HG03159 (cell line): Measurements from ENCODE around the gene NR2C1.
A peak's percentile ranks its signal among the peaks of the same experiment; 100 is the strongest.
"Not testable (repeated sequence)": the region's sequence is repeated elsewhere in the genome, so short reads cannot be mapped to it uniquely, and the experiment has no call there.

Source experiments
- ATAC-seq: cut with Tn5 transposase; IDR thresholded peaks from one replicate; pipeline ENCODE4 v1.9.1; 2021; ENCODE audit warnings: mild to moderate bottlenecking, moderate library complexity; ENCODE audit not compliant: unreplicated experiment

The NR2C1 gene

GRCh38 chr12:95003921-95004272 is 69.5 kb downstream of the NR2C1 start:
- ATAC-seq: peak; percentile 2

GRCh38 chr12:95003213-95003920 is 70.1 kb downstream of the NR2C1 start, which contains the start of gene NDUFA12:
NDUFA12 (minus strand) TSS chr12:95003697; CDS start chr12:95003680, 17 bp downstream.
- peak; percentile 100 for ATAC-seq

DNA sequence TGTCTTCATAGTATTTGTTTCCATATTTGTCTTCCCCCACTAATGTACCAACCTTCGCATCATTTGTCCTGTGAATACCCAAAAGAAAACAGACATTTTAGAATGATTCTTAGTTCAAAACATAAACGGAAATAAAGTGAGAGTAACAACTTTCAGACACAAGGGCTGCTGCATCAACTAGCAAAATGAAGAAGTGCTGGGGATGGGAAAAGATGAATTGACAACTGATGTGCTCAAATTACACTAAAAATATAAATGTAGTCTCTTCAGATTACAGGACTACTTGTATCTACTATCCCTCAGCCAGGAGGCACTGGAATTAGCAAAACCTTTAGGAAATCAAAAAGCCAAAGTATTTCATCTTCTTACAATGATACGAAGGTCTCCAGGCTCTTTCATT is 70.7 kb downstream of the NR2C1 start:
- ATAC-seq: no peak

DNA sequence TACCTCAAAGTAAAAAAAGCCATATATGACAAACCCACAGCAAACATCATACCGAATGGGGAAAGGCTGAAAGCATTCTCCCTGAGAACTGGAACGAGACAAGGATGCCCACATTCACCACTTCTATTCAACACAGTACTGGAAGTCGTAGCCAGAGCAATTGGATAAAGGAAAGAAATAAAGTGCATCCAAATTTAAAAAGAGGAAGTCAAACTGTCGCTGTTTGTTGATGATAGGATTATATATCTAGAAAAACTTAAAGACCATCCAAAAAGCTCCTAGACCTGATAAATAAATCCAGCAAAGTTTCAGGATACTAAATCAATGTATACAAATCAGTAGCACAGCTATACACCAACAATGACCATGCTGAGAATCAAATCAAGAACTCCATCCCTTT is 75.1 kb downstream of the NR2C1 start:
- no peak for ATAC-seq

GRCh38 chr12:94997726-94998125 is 75.7 kb downstream of the NR2C1 start:
- ATAC-seq: no peak

GRCh38 chr12:94997061-94997460 is 76.4 kb downstream of the NR2C1 start:
- ATAC-seq: no peak

DNA sequence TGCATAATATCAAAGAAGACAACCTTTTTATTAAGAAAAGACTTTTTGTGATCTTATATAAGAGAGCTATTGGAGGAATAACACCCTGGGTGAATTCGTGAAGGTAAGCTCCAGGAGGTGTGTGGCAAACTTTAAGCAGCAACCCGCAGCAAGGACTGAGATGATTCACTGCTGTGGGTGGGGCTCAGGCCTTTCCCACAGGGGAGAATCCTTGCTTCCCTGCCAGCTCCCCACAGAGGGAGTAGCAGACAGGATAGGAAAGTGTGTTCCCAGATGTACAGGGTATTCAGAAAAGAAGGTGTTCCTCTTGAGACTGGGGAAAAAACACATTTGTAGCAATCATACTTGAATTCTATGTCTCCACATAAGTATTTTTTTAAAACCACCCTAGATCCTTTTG is 79.1 kb downstream of the NR2C1 start:
- ATAC-seq: no peak

DNA sequence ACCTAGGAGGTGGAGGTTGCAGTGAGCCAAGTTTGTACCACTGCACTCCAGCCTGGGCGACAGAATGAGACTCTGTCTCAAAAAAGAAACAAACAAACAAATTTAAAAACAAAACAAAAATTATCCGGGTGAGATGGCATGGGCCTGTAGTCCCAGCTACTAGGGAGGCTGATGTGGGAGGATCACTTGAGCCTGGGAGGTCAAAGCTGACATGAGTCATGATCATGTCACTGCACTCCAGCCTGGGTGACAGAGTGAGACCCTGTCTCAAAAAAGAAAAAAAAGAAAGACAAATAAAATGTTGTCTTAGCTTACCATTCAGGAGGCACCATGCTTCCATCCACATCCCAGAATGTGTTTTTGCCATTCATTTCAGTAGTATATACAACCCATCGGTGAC is 79.6 kb downstream of the NR2C1 start:
- not testable (repeated sequence) for ATAC-seq

- ATAC-seq: no peak
Observed at GRCh38 chr12:94990222-94990621, 83.2 kb downstream of the NR2C1 start.

DNA sequence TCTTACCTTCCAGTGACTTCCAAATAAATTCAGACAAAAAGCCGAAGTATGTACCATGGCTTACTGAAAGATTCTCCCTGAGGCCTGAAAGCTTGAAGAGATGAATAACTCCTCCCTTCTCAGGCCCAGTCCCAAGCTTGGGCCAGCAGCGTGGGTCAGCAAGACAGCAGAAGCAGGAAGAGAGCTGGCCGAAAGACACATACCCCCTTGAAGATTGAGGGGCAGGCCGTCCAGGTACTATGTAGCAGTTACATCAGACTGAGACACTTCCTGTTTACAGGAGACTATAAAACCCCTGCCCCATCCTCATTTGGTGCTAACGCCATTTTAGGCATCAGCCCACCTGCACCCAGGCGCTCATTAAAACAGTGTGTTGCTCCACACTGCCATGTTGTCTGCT is 84.9 kb downstream of the NR2C1 start:
- no peak for ATAC-seq

DNA sequence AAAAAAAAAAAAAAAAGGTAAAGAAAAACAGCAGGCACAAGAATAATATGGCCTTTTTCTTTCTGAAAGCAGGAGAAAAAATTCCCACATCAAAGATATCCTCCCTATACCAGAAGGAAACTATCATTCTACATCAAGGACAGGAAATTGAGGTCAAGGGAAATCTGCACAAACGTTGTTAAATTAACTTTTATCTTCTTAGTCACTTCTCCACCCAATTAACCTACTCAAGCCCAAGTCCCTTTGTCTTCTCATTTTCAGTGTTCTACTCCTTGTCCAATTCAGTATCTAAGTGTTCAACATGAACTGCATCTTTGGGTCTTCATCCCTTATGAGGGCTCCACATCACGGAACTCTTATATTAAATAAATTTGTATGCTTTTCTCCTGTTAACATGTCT is 85.6 kb downstream of the NR2C1 start:
- ATAC-seq: no peak

DNA sequence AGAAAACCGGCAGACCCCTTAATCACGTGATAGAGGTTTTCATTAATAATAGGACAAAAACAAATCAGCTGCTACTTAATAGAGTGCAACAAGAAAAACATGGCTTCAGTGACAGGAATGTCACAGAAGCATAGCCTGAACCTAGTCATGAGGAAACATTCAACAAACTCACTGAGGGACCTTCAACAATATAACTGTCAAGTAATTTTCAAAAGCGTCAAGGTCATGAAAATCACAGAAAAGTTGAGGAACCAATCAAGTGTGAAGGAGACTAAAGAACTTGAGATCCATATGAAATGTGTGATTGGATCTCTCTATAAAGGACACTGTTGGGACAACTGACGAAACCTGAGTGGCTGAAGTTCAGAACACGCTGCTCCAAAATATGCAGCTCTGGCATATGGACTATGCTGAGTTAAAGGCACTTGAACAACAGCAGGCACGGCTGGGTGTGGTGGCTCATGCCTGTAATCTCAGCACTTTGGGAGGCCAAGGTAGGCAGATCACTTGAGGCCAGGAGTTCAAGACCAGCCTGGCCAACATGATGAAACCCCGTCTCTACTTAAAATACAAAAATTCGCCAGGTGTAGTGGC is 86.2 kb downstream of the NR2C1 start:
- ATAC-seq: no peak

DNA sequence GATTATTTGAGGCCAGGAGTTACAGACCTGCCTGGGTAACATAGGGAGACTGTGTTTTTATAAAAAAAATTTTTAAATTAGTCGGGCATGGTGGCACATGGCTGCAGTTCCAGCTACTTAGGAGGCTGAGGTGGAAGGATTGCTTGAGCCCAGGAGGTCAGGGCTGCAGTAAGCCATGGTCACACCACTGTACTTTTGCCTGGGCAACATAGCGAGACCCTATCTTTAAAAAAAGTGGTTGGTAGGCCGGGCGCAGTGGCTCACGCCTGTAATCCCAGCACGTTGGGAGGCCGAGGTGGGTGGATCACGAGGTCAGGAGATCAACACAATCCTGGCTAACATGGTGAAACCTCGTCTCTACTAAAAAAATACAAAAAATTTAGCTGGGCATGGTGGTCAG is 88.3 kb downstream of the NR2C1 start:
- ATAC-seq: not testable (repeated sequence)

- no peak for ATAC-seq
Observed at GRCh38 chr12:94983321-94983720, 90.1 kb downstream of the NR2C1 start.

GRCh38 chr12:94982456-94982855 is 91.0 kb downstream of the NR2C1 start:
- no peak for ATAC-seq

DNA sequence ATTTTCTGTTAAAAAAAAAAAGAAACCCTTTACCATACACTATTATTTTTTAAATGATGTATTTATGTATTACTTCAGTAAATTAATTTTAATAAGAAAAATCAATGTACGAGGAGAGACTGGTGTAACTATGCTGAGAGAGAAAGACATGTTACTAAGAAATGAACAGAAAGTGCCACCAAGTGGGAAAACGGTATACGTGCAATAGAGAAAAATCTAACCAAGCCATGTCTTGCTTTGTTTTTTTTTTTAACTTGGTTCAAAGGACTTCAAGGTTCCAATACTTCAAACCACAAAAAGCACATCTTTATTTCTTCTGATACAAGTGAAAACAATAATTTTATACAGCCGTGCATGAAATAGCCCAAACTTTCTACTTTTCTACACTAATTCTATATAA is 92.8 kb downstream of the NR2C1 start:
- ATAC-seq: no peak

DNA sequence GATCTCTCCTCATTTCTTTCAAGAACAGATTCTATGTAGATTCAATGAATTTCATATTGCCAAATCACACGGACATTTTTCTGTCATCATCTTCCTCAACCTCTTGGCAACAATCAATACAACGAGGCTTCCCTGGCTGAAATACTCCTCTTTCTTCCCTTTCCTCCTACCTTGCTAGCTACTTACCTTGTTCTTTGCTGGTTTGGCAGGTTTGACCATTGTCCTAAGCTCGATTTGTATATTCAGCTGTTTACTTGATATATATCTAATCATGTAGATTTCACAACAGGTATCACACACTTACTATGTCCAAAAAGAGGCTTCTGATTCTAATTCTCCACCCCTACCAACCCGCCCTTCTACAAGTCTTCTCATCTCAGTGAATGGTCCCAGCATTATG is 93.5 kb downstream of the NR2C1 start:
- no peak for ATAC-seq

DNA sequence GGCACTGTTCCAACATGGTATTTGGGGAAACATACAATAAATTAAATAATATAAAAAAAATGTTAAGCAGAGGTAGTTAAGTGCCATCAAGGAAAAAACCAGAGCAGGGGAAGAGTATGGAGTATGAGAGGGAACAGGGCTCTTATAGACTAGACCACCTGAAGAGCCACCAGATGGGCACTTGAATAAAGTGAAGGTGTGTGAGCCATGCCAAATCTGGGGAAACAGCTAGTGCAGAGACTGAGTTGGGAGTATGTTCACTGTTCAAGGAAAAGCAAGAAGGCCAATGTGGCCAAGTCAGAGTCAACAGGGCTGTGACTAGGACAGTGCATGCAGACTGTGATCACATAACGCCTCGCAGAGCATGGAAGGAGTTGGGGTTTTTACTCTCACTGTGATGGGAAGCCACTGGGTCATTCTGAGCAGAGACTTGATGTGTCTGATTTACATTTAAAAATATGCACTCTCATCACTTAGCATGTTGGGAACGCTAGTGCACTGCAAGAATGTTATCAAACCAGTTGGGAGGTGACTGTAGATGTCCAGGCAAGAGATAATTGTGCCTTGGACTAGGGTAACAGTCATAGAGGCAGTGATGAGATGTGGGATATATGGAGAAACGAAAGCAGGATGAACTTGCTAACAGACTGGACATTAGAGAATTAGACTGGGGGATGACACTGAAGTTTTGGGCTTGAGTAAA is 95.5 kb downstream of the NR2C1 start:
- ATAC-seq: no peak

DNA sequence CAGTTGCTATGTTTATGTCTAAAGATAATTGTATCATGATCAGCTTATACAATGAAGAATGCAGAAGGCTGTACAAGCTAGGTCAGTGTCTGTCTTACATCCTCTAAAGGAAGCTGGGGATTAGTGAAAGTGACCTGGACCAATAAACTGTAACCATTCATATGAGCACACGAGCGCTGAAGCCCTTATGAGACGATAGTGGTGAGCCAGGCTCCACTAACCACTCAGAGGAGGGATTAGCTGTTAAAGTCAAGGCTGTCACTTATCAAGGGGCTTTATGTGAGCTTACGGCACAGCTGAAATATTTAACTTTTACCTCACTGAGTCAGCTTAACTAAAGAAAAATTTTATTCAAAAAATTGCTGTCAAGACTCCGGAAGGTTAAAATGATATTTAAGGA is 100.2 kb downstream of the NR2C1 start:
- no peak for ATAC-seq

DNA sequence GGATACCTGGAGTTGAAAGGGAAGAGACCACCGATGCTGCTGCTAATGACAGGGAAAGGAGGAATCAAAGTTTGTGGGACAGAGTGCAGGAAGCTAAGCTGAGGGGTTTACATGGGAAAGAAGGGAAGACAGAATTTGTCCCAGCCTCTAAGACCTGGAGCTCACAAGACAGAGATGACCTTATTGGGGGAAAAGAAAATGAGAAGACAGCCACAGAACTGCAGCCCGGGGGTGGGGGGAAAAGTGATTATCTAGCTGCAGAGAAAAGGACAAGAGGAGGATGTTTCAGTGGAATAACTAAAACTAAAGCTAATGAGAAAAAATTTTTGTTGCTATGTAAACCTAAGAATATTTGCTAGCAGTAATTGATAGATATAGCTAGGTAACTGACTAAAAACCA is 100.6 kb downstream of the NR2C1 start:
- ATAC-seq: no peak

DNA sequence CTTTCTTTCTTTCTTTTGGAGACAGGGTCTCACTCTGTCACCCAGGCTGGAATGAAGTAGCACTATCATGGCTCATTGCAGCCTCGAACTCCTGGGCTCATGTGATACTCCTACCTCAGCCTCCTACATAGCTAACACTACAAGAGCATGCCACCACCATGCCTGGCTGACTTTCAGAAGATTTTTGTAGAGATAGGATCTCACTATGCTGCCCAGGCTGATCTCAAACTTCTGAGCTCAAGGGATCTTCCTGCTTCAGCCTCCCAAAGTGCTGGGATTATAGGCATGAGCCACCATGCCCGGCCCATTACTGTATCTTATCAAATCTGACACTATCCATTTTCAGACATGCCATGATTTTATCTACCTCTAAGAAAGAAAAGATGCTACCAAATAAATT is 101.5 kb downstream of the NR2C1 start:
- no peak for ATAC-seq

DNA sequence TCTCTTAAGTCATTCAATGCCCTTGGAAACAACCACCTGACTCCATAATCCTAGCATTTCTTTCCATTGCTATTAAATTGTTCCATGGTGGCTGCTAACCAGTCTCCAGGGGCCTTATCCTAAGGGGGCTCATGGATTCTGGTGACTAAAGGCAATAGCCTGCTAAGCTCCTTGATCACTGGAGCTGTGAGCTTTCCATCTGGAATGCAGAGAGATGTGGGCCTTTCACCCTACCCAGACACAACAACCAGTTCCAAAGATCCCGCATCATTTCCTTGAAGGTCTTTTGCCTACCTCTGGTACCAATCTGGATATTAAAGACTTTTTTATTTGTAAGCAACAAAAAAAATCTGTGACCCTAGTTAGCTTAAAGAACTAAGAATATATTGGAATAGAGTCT is 102.9 kb downstream of the NR2C1 start:
- no peak for ATAC-seq
